Measurements from ENCODE around the gene DEPDC4. TPM values are rescaled to one million over a fixed set of nuclear protein-coding genes. Genes with fewer than 3 reads are reported as not detected.

DEPDC4 gene
- total RNA-seq, 1 donor from 2014 or later: 0.82 TPM

DNA sequence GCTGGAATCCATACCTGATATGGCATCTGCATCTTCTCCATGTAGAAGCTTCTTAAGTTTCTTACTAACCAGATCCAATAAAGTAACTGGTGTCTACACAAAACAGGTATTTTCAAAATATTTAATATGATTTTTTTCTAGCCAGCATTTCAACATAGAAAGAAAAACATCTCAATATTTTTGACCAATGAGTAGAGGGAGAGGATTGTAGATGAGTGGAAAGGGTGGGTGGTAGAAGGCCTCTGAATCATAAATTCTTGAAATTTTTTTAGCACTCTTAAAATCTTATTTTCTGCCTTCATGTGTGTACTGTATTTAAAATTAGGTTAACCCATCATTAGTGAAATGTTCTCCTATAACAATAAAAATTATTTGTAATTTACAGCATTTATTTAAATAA is 18.0 kb downstream of the DEPDC4 start:
- no peaks in the 10 kb centered on the region for H3K36me3 Mint-ChIP-seq (ENCODE audit: low read depth, unreplicated experiment)
- H3K27ac Mint-ChIP-seq (ENCODE audit: unreplicated experiment): no peak overlapping the region
- no peaks in the 10 kb centered on the region for H3K9me3 Mint-ChIP-seq (ENCODE audit: unreplicated experiment)
- no peak for DNase-seq (ENCODE audit: low spot score)
- H3K4me1 Mint-ChIP-seq (ENCODE audit: unreplicated experiment): peaks cover 9% of the 10 kb centered on the region
- H3K4me3 Mint-ChIP-seq (ENCODE audit: unreplicated experiment): no peak overlapping the region
- H3K27me3 Mint-ChIP-seq (ENCODE audit: unreplicated experiment): peaks cover 1% of the 10 kb centered on the region
- no peak for TF ChIP-seq CTCF (IDR thresholded peaks at IDR 0.05; ENCODE audit: unreplicated experiment)

DNA sequence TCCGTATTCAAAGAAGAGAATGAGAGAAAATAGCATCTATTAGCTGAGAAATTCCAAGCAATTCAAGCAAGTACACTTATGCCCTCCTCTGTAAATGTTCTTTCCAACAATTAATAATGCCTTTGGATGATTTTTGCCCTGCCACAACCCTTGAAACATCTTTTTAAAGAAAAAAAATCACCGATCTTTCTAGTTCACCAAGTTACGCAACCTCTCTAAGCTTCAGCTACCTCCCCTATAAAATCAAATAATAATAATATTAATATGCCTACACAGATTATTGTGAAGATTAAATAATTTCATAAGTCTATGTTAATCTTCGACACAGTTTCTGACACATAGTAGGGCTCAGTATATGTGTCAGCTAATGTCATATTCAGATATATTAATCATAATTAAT is 19.1 kb downstream of the DEPDC4 start:
- no peak for TF ChIP-seq CTCF (IDR thresholded peaks at IDR 0.05; ENCODE audit: unreplicated experiment)
- no peak overlapping the region for H3K4me3 Mint-ChIP-seq (ENCODE audit: unreplicated experiment)
- H3K9me3 Mint-ChIP-seq (ENCODE audit: unreplicated experiment): no peaks in the 10 kb centered on the region
- DNase-seq (ENCODE audit: low spot score): no peak
- no peak overlapping the region for H3K27ac Mint-ChIP-seq (ENCODE audit: unreplicated experiment)
- no peaks in the 10 kb centered on the region for H3K36me3 Mint-ChIP-seq (ENCODE audit: low read depth, unreplicated experiment)
- peaks cover 1% of the 10 kb centered on the region for H3K27me3 Mint-ChIP-seq (ENCODE audit: unreplicated experiment)
- peaks cover 9% of the 10 kb centered on the region for H3K4me1 Mint-ChIP-seq (ENCODE audit: unreplicated experiment)

DNA sequence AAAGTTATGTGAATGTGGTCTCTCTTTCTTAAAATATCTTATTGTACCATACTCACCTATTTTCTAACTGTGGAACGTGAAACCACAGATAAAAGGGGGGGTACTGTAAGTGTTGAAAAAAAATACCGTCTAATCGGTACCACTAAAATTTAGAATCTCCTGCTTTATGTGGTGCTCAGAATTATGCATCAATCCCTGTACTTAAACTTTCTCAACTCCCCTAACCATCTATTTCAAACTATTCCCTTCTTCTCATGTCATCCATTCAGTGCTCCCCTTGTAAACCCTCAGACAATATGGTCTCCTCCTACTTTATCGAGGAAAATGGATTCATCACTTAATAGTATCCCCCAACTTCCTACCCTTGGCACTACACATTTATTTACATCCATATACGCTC is 23.7 kb downstream of the DEPDC4 start:
- Mint-ChIP-seq H3K4me1 (ENCODE audit: unreplicated experiment) (no peaks in the 10 kb centered on the region), H3K9me3 (ENCODE audit: unreplicated experiment) (no peaks in the 10 kb centered on the region), H3K4me3 (ENCODE audit: unreplicated experiment) (no peak overlapping the region), H3K36me3 (ENCODE audit: low read depth, unreplicated experiment) (no peaks in the 10 kb centered on the region), H3K27me3 (ENCODE audit: unreplicated experiment) (peaks cover 1% of the 10 kb centered on the region), H3K27ac (ENCODE audit: unreplicated experiment) (no peak overlapping the region)
- TF ChIP-seq CTCF (IDR thresholded peaks at IDR 0.05; ENCODE audit: unreplicated experiment): no peak
- DNase-seq (ENCODE audit: low spot score): no peak

DNA sequence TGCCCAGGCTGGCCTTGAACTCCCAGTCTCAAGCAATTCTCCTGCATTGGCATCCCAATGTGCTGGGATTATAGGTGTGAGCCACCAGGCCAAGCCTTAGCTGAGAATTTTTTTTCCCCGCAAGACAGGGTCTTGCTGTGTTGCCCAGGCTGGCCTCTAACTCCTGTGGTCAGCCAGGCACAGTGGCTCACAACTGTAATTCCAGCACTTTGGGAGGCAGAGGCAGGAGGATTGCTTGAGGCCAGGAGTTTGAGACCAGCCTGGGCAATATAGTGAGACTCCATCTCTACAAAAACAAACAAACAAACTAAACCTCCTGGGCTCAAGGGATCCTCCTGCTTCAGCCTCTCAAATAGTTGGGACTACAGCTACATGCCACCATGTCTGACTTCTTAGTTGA is 27.3 kb downstream of the DEPDC4 start:
- Mint-ChIP-seq H3K4me1 (ENCODE audit: unreplicated experiment) (no peaks in the 10 kb centered on the region), H3K9me3 (ENCODE audit: unreplicated experiment) (no peaks in the 10 kb centered on the region), H3K4me3 (ENCODE audit: unreplicated experiment) (no peak overlapping the region), H3K36me3 (ENCODE audit: low read depth, unreplicated experiment) (no peaks in the 10 kb centered on the region), H3K27ac (ENCODE audit: unreplicated experiment) (no peak overlapping the region), H3K27me3 (ENCODE audit: unreplicated experiment) (no peaks in the 10 kb centered on the region)
- DNase-seq (ENCODE audit: low spot score): no peak
- no peak for TF ChIP-seq CTCF (IDR thresholded peaks at IDR 0.05; ENCODE audit: unreplicated experiment)

DNA sequence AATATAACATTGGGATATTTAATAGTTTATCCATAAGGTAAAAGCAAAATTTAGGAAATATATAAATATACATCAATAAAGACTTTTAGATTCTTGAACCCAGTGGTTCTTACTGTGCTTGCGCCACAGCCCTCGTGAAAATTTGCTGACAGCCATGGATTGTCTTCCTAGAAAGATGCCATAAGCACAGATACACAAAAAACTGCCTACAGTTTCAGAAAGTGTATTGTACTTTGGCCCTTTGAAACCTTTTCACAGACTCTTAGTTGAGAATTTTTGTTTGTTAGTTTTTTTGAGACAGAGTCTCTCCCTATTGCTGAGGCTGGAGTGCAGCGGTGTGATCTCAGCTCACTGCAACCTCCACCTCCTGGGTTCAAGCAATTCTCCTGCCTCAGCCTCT is 28.1 kb downstream of the DEPDC4 start:
- TF ChIP-seq CTCF (IDR thresholded peaks at IDR 0.05; ENCODE audit: unreplicated experiment): no peak
- DNase-seq (ENCODE audit: low spot score): no peak
- no peak overlapping the region for H3K4me3 Mint-ChIP-seq (ENCODE audit: unreplicated experiment)
- H3K9me3 Mint-ChIP-seq (ENCODE audit: unreplicated experiment): no peaks in the 10 kb centered on the region
- H3K36me3 Mint-ChIP-seq (ENCODE audit: low read depth, unreplicated experiment): no peaks in the 10 kb centered on the region
- H3K27me3 Mint-ChIP-seq (ENCODE audit: unreplicated experiment): no peaks in the 10 kb centered on the region
- H3K27ac Mint-ChIP-seq (ENCODE audit: unreplicated experiment): no peak overlapping the region
- H3K4me1 Mint-ChIP-seq (ENCODE audit: unreplicated experiment): no peaks in the 10 kb centered on the region

Measured in endothelial cell (in vitro differentiated cells).